Stimulated activated CD8-positive, alpha-beta memory T cell treated with anti-CD3 and anti-CD28 coated beads, Interleukin-12 subunit alpha, Interleukin-12 subunit beta, amount 100 ng/mL, for 24 hours (primary cell): ENCODE results near the gene NEMP1.
"Not testable (repeated sequence)": the region's sequence is repeated elsewhere in the genome, so short reads cannot be mapped to it uniquely, and the experiment has no call there.

Source experiments
- DNase-seq: peaks from one replicate; pipeline ENCODE4 v3.0.0-alpha.2; 2020; ENCODE audit errors: extremely low read depth

NEMP1 gene

DNA sequence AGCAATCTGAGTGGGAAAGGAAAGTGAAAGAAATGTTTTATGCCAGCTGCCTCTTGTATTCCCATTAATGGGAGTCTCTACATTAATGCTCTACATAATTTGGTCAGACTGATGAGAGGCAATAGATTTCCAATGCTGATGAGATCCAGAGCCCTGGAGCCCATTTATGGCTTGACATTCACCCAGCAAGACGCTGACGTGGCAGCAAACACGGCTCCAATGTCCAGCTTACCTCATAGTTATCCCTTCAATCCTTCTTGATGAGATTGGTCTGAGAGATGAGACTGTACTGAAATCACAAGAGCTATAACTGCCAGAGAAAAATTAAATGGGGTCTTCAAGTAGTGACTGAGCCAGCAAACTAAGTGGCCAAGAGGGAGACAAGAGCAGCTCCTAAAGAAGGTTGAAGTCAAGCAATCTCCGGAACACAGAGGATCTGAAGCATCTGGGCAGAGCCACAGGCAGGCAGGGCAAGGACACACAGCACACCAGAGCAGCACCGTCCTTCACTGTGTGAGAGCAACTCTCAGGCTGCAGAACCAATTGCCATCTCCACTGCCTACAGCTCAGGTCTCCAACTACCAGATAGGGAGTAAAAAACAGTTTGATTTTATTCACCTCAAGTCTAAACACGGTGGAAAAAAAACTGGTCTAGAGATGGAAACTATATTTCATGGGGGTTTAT lies 21.4 kb downstream of the NEMP1 start:
- no peak for DNase-seq

DNA sequence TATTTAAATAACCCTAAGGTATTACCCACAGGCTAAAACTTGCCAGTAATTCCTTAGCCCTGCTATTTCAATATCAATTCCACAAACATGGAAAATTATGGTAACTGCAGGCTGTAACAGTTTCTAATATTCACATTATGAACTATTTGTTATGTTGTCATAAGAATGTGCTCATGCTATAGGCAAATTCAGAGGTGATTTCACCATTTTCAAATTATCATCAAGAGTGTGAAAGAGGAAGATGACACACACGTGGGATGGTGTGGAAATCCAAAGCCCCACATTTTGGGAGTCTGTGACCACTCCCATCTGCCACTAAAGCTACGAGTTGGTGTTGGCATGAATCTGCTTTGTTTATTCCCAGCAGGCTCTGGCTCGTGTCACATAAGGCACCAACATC lies 22.8 kb downstream of the NEMP1 start:
- DNase-seq = no peak

DNA sequence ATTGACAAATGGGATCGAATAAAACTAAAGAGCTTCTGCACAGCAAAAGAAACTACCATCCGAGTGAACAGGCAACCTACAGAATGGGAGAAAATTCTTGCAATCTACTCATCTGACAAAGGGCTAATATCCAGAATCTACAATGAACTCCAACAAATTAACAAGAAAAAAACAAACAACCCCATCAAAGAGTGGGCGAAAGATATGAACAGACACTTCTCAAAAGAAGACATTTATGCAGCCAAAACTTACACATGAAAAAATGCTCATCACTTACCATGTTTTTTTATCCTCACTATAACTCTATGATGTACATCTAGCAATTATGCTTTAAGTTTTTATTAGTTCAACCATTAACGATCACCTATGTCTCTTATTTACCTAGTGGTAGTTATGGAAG lies 24.7 kb downstream of the NEMP1 start:
- not testable (repeated sequence) for DNase-seq

DNA sequence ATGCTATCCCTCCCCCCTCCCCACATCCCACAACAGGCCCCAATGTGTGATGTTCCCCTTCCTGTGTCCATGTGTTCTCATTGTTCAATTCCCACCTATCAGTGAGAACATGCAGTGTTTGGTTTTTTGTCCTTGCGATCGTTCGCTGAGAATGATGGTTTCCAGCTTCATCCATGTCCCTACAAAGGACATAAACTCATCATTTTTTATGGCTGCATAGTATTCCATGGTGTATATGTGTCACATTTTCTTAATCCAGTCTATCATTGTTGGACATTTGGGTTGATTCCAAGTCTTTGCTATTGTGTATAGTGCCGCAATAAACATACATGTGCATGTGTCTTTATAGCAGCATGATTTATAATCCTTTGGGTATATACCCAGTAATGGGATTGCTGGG lies 25.4 kb downstream of the NEMP1 start:
- DNase-seq = not testable (repeated sequence)

DNA sequence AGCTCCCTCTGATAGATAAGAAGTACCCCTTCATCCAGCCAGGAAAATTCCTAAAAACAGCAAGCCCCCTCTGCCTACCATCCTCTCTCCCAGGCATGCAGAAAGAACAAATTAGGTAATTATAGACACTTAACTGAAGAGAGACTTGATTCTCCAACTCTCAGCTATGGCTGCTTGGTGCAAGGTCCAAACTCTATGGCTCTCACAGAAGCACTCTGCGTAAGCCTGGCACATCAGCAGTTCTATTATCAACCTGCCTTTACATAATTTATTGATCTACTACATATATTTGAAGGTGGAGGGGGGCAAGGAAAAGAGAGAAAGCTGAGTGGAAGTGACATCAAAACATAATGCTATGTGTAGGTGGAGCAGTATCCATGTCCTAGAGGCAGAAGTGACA lies 27.6 kb downstream of the NEMP1 start:
- DNase-seq = no peak

DNA sequence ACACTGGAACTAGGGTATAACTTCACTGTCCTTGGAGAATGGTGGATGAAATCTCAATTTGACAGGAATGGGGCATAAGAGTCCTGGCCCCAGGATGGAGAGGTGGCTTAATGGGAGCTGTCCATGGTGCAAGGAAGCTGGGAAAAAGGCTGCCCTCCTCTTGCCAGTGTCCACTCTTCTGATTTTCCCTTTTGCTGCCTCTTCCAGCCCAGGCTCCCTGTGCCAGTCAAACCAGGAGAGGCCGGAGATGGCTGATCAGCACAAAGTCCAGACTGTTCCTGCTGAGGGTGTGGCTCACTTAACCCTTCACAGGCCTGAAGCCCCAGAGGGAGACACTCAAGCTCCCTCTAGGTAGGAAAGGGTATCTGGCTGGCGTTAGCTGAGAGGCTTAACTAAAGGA lies 28.7 kb downstream of the NEMP1 start, which contains the start of gene MYO1A:
MYO1A (minus strand) TSS at position 240 of the 400 bp plus-strand sequence. CDS start 1,806 bp downstream, outside the sequence.
- no peak for DNase-seq

DNA sequence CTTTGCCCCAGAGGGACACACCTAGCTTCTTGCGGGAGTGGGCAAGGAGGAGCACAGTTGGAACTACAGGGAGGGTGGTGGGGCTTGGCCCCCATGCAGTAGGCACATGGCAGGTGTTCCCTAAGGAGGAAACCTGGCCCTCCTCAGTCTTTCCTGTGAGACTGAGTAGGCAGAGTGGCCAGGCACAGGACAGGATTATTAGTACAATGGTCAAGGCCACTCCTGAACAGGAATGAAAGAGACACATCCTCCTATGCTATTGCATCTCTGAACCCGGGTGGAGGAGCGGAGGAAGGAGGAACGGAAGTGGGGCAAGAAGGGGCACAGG lies 29.5 kb downstream of the NEMP1 start:
- DNase-seq = no peak

DNA sequence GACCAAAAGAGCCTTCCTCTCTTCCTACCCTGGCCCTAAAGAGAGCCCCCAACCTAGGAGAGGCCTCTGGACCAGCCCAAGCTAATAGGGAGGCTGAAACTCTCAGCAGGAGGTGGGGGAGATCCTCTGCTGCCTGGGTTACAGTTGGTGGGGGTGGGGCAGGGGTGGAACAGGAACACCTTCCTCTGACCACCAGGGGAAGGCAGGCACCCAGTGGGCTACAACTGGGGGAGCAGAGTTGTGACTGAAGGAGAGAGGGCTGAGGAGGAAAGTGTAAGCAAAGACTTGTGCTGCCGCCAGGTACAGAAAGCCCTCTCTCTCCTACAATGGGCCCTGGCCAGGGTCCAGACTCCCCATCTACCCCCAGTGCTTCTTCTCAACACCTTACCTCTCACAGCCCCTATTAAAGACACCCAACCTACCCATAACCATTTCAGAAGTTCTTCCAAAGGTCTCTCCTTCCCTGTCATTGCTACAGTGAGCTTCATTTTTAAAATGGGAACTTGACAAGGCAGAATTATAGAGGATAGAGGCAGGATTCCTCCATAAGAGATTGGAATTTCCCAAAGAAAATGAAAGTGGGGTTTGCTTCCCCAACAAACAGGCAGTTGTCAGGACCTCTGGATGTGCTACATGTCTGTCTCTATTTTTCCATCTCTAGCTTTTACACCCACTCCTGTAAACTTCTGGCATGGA lies 30.0 kb downstream of the NEMP1 start:
- DNase-seq = no peak

DNA sequence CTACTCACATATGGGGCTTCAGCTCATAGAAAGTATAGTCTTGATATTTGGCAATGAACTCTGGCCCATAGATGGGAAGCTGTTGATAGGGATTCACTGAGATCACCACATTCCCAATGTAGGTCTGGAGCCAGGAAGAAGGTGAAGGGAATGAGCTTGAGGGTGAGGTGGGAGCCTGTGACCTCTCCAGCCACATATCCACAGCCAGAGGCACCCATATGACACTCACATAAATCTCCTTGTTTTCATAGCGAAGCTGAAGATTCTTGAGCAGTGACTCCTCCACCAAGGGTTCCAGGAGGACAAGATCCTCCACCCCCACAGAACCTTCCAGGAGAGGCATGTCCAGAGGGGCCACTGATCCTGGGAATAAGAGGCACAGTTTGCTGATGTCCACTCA lies 30.6 kb downstream of the NEMP1 start:
- DNase-seq = no peak

DNA sequence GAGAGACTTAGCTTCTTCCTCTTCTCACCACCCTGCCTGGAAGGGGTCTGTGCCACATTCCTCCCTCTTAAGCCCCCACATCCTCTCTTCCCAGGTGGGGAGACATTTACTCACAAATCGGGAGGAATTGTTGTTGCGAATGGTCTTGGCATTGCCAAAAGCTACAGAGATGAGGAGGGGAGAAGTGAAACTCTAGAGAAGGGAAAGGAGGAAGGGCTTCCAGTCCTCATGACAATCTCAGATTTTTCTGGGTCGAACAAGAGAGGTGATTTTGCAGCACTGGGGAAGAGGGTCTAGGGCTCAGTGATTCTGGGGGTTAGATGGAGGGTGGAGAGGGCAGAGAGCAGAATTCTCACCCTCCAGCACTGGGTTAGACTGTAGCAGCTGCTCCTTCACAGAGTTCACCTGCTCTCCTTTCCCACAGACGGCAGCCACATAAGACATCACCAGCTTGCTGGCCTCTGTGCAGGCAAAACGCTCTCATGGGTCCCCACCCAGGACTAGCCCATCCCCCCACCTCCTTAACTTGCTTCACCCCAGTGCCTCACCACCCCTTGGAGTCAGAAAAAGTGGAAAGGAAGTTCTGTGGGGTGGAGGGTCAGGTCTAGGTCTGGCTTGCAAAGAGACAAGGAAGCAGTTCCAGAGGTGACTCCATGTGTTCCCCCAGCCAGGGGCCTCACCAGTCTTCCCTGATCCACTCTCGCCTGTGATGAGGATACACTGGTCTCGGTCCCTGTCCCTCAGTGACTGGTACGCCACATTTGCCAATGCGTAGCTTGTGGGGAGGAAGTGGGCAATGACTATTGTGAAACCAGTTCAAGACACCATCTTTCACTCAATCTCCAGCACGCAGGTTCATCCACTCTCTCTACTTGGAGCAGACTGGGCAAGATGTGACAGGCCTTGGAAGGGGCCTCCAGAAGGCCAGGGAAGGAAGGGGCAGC lies 31.4 kb downstream of the NEMP1 start:
- no peak for DNase-seq

DNA sequence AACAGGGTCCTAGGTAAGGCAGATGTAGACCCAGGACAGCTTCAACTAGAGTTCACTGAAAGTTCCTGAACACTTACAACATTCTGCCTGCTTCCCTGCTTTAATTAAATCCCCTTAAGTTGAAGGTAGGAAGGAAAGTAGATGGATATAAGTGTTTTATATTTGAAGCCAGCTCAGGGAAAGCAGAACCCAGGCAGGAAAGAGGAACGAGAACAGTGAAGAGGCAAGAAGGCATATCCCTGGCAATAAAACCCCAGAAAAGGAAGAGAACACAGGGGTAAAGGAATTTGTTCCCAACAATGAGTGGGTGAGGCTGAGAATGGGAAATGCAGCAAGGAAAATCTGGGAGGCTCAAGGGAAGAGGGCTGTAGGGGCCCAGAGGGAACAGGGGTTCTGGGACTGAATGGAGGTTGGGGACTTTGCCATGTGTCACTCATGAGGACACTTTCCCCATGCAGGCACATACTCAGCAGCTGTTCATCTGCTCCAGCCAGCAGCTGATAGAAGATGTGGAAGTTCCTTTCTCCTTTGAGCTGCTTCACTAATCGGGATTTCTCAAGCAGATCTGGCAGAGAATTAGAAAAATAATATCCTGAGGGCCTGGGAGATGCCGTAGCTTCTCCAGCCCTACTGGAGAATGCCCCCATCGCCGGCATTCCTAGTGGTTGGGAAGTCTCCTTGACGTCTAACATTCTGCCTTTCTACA lies 32.4 kb downstream of the NEMP1 start:
- no peak for DNase-seq

DNA sequence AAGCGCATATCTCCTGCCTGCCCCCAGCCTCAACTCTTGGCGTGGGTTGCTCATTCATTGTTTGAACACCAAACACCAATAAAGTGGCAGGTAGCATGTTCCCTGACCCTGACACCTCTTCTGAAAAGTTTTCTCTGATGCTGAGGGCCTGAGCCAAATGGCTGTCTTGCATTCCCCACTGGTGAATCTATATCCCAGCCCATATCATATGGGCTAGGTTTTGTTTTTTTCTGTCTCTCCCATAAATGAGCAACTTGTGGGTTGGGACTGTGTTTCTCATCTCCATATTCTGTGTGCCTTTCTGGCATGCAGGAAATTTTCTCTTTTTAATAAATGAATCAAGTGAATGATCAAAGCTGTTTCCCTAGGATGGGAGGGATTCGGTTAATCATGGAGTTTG lies 33.7 kb downstream of the NEMP1 start:
- no peak for DNase-seq

DNA sequence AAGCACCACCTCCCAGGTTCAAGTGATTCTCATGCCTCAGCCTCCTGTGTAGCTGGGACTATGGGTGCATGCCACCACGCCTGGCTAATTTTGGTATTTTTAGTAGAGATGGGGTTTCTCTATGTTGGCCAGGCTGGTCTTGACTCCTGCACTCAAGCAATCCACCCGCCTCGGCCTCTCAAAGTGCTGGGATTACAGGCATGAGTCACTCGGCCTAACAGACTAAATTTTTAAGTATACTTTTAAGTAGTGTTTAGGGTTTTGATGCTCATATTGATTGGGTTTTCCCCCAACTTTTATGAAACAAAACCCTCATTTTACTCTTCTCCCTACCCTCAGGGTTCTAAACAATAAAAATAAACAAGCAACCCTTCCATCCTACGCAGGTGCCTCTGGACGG lies 34.1 kb downstream of the NEMP1 start:
- DNase-seq = no peak

DNA sequence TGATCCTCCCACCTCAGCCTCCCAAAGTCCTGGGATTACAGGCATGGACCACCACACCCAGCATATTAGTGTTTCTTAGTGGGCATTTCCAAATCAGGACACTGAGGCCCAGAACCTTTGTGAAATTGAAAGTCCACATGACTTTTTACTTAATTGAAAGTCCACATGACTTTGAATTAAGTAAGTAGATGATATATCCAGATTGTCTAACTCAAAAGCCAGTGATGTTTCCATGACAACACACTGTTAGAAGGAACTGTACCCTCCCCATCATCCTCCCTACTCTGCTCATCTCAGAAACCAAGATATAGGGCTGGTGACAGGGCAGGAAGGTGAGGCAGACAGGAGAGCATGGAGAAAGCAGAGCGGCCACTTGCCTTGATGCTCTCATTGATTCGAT lies 35.9 kb downstream of the NEMP1 start:
- DNase-seq = no peak

DNA sequence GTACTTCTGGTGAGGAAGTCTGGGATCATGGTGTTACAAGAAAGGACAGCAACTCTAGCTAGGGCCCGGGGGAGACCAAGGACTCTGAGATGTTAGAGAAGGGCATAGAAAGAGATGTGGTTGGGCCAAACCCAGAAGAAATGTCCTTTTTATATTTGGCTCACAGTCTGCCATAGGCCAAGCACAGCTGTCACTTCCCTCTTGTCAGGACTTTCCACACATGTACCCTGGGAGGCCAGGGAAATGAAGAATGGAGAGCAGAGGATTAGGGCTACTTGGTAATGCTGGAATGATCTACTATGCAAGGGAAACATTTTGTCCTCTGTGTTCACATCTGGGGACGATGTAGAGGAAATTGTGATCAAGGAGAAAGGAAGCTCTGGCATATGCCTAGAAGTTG lies 37.8 kb downstream of the NEMP1 start:
- no peak for DNase-seq

DNA sequence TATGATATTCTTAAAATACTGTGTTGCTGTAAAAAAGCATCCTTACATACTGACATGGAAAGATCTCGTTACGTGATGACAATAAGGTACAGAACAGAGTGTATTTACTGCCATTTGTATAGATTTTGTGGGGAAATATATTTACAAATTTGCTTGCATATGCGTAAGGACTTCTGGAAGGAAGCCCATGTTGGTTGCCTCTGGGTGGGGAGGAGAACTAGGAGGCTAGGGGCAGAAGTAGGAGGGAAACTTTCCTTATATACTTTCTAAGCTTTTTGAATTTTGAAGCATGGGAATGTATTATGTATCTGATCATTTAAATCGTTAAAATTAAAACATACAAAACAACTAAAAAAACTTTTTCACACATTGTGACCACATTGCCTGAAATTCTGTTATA lies 38.4 kb downstream of the NEMP1 start:
- no peak for DNase-seq

DNA sequence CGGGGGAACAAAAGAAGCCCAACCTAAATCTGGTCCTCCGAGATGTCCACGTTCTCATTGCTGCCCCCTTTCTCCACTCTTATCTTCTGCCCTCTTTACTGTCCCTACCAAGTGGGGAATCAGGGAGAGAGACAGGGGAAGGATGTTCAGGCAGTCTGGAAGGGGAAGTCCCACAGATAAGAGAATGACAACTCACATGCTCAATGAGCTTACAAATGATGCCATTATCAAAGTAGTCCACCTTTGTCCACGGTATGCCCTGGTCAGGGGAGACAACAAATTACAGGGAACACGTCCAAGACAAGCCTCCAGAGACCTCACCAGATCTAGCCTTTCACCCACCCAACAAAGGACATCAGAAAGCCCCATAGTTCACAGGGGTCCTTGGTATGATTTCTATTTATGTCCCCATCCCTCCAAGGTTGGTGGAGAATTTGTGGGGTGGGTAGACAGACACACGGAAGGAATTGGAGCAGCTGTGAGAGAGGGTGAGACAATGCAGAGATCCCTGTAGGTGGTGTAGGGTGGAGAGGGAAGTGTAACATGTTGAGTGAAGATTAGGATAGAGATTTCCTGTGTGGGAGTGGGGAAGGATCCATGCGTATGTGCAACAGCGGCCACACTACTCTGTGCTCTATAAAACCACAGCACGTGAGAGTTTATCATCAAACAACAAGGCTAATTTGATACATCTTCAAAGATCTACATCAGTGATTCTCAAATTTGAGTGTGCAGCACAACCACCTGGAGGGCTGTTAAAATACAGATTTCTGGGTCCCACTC lies 39.4 kb downstream of the NEMP1 start:
- no peak for DNase-seq

DNA sequence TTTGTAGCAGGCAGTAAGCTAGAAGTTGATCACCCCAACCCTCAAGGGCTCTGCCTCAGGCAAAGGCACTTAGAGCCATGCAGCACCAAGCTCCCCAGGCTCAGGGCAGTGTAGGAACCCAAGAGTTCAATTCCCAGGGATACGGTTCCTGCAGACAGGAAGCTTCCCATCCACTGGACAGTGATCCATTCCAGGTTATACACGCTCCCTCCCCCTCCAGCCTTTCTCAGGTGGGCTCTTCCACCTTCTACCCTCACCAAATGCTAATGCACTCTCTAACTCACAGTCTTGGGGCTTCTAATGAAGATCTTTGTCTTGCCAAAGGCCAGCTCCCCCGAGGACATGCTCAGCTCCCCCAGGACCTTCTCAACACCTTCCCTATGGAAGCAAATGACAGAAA lies 41.3 kb downstream of the NEMP1 start:
- no peak for DNase-seq

DNA sequence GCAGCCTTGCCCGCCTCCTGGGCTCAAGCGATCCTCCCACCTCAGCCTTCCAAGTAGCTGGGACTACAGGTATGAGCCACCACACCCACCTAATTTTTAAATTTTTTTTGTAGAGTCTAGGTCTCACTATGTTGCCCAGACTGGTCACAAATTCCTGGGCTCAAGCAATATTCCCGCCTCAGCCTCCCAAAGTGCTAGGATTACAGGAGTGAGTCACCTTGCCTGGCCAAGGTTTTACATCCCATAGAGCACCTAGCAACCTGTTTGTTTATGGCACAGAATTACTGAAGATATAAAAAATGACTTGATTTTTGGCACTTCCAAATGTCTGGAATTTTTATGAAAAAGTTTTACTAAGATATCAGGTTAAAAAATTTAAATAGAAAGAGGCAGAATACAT lies 45.2 kb downstream of the NEMP1 start:
- no peak for DNase-seq

DNA sequence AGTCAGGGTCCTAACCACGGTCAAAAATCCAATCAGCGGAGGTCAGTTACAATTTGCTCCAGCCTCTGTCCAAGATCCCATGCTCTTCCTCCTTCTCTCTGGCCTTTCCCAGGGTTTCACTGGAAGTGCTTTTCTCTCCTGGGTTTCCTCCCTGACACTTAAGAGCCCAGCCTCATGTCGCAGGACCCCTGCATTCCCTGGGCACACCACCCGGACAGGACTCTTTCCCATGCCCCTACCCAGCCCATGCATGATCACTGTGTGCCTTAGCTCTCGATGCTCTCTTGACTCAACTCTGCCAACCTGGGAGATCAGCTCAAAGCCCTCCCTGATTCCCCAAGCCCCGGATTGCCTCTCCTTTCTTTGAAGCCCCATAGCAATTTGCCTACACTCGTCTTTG lies 46.8 kb downstream of the NEMP1 start:
- DNase-seq = no peak

DNA sequence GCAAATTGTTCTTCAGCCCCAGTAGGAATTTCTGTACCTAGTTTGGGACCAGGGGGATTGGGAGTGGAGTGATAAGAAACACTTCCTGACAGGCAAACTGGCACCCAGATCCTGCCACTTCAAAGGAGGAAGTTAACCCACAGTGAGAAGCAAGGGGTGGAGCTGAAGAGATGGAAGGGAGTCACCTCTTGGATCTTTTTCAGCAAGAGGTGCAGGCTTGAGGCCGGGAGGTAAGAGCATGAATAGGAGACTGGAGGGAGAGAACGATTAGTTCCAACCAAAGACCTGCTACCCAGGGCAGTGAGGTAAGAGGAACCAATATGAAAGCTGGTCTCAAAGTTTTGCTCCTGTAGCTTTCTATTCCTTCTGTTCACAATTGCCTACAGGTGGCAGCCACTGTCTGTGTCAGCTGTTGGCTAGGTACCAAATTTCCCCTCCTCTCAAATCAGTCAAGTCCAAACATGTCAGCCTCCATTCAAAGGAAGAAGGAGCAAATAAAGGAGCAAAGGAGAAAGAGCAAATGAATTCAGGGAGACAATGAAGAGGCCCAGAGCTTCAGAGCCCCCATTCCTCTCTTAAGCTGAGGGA lies 47.4 kb downstream of the NEMP1 start:
- DNase-seq = no peak
